HepG2 (cell line): ENCODE measurements around the gene SCRT2. TPM values are rescaled to one million over a fixed set of nuclear protein-coding genes. Genes with fewer than 3 reads are reported as not detected.

Experiments
- CCDC6 ChIP-seq: sonication (generic); formaldehyde crosslinking; IDR thresholded peaks from 2 replicates; pipeline ENCODE4 v1.8.1; 2022; ENCODE audit warnings: mild to moderate bottlenecking, missing genetic modification reagents, moderate library complexity
- ESRRA ChIP-seq: sonication (generic); formaldehyde crosslinking; IDR thresholded peaks from 2 replicates; pipeline ENCODE4 v1.5.1; 2020; ENCODE audit warnings: mild to moderate bottlenecking, low read depth, missing genetic modification reagents
- GABPB1 ChIP-seq: IDR thresholded peaks from 2 replicates; pipeline ENCODE4 v1.6.1; 2016; ENCODE audit warnings: mild to moderate bottlenecking, missing genetic modification reagents, moderate library complexity, missing compliant biosample characterization
- HNF4G ChIP-seq, 2 experiments: sonication (generic) in 1 of 2; formaldehyde crosslinking in 1 of 2; IDR thresholded peaks; 2 replicates each; pipeline versions ENCODE4 v1.4.0 to v1.6.1; 2011 to 2020; ENCODE audit warnings: borderline replicate concordance in 2 of 2, low read depth in 2 of 2, mild to moderate bottlenecking in 2 of 2, low read length in 1 of 2, missing genetic modification reagents in 1 of 2, moderate library complexity in 1 of 2
- JDP2 ChIP-seq: sonication (generic); formaldehyde crosslinking; IDR thresholded peaks from 2 replicates; pipeline ENCODE4 v1.8.1; 2022; ENCODE audit warnings: missing genetic modification reagents, borderline replicate concordance
- MTF2 ChIP-seq: sonication (generic); formaldehyde crosslinking; IDR thresholded peaks from 2 replicates; pipeline ENCODE4 v1.5.0; 2020; ENCODE audit warnings: missing genetic modification reagents, borderline replicate concordance
- PRMT3 ChIP-seq: sonication (generic); formaldehyde crosslinking; IDR thresholded peaks from 2 replicates; pipeline ENCODE4 v1.8.1; 2022; ENCODE audit warnings: low read depth, mild to moderate bottlenecking, moderate library complexity, missing genetic modification reagents, borderline replicate concordance
- PTBP1 ChIP-seq: fragments of 200-400 bp; formaldehyde crosslinking; IDR thresholded peaks from 2 replicates; pipeline ENCODE4 v1.6.1; 2018; ENCODE audit warnings: low read length, low read depth; ENCODE audit not compliant: poor library complexity, severe bottlenecking
- REPIN1 ChIP-seq: sonication (generic); formaldehyde crosslinking; IDR thresholded peaks from 2 replicates; pipeline ENCODE4 v1.8.0; 2022; ENCODE audit warnings: missing genetic modification reagents, low read depth, mild to moderate bottlenecking, borderline replicate concordance
- SIN3B ChIP-seq: fragments of 150-350 bp; IDR thresholded peaks from 2 replicates; pipeline ENCODE4 v1.6.1; 2014; ENCODE audit warnings: low read length
- SKIL ChIP-seq: sonication (generic); formaldehyde crosslinking; IDR thresholded peaks from 2 replicates; pipeline ENCODE4 v1.8.0; 2022; ENCODE audit warnings: missing genetic modification reagents, mild to moderate bottlenecking, moderate library complexity, borderline replicate concordance
- TFAP4 ChIP-seq: sonication (generic); IDR thresholded peaks from 2 replicates; pipeline ENCODE4 v1.6.1; 2016; ENCODE audit warnings: low read depth, borderline replicate concordance
- XBP1 ChIP-seq: sonication (generic); formaldehyde crosslinking; IDR thresholded peaks from 2 replicates; pipeline ENCODE4 v1.5.0; 2020; ENCODE audit warnings: missing genetic modification reagents
- ZBTB14 ChIP-seq: sonication (generic); formaldehyde crosslinking; IDR thresholded peaks from 2 replicates; pipeline ENCODE4 v1.4.0; 2020; ENCODE audit warnings: missing genetic modification reagents
- ZBTB38 ChIP-seq: sonication (generic); formaldehyde crosslinking; IDR thresholded peaks from 2 replicates; pipeline ENCODE4 v1.5.1; 2020; ENCODE audit warnings: mild to moderate bottlenecking, missing genetic modification reagents
- ZNF101 ChIP-seq: sonication (generic); formaldehyde crosslinking; IDR thresholded peaks from 2 replicates; pipeline ENCODE4 v1.4.0; 2020; ENCODE audit warnings: mild to moderate bottlenecking, low read depth, missing genetic modification reagents, borderline replicate concordance
- ZNF263 ChIP-seq: sonication (generic); formaldehyde crosslinking; IDR thresholded peaks from 2 replicates; pipeline ENCODE4 v1.4.0; 2020; ENCODE audit warnings: missing genetic modification reagents
- ZNF282 ChIP-seq: fragments of 450-650 bp; IDR thresholded peaks from 2 replicates; pipeline ENCODE4 v1.6.1; 2018; ENCODE audit not compliant: partially characterized antibody
- ZNF550 ChIP-seq: sonication (generic); formaldehyde crosslinking; IDR thresholded peaks from 2 replicates; pipeline ENCODE4 v1.4.0; 2020; ENCODE audit warnings: mild to moderate bottlenecking, missing genetic modification reagents, borderline replicate concordance
- ZNF552 ChIP-seq: sonication (generic); formaldehyde crosslinking; IDR thresholded peaks from 2 replicates; pipeline ENCODE4 v1.9.0; 2022; ENCODE audit warnings: missing genetic modification reagents, mild to moderate bottlenecking, borderline replicate concordance
- ZNF703 ChIP-seq: sonication (generic); formaldehyde crosslinking; IDR thresholded peaks from 2 replicates; pipeline ENCODE4 v1.5.1; 2020; ENCODE audit warnings: missing genetic modification reagents, mild to moderate bottlenecking, moderate library complexity, borderline replicate concordance
- ZNF747 ChIP-seq: sonication (generic); formaldehyde crosslinking; IDR thresholded peaks from 2 replicates; pipeline ENCODE4 v1.8.1; 2023; ENCODE audit warnings: missing genetic modification reagents, mild to moderate bottlenecking, borderline replicate concordance
- ZNF766 ChIP-seq: sonication (generic); formaldehyde crosslinking; IDR thresholded peaks from 2 replicates; pipeline ENCODE4 v1.5.0; 2020; ENCODE audit warnings: missing genetic modification reagents, borderline replicate concordance
- ZNF776 ChIP-seq: sonication (generic); formaldehyde crosslinking; IDR thresholded peaks from 2 replicates; pipeline ENCODE4 v1.4.0; 2020; ENCODE audit warnings: mild to moderate bottlenecking, missing genetic modification reagents
- polyA plus RNA-seq, 8 experiments: library from polyadenylated mRNA; depleted of rRNA in 3 of 8; stranded (reverse) in 7 of 8; unstranded in 1 of 8; fragments of >200 nt; fragmentation: Illumina TruSeq in 4 of 8; extraction: Trizol in 4 of 8; gene quantifications; 2 replicates each; pipeline versions ENCODE4 v1.2.1 to v1.2.3, GENCODE V29; 2011 to 2016; ENCODE audit warnings: low read depth in 4 of 8, missing spikeins in 1 of 8, mixed read lengths in 1 of 8; ENCODE audit not compliant: insufficient read depth in 1 of 8
- total RNA-seq, 5 experiments: library from RNA; depleted of rRNA; stranded (reverse); fragments of >200 nt; fragmentation: Illumina TruSeq; extraction: Trizol; gene quantifications; 2 replicates each; pipeline ENCODE4 v1.2.3, GENCODE V29; 2016; ENCODE audit warnings: low read depth in 1 of 5

SCRT2 gene
- total and polyA plus RNA-seq, 2 of the 13 experiments (the other 11 are each of a cell fraction or from before 2014, with no cell fraction given): not detected

- TF ChIP-seq ZBTB38 (CRISPR knock-in tag): peak; percentile 94
- TF ChIP-seq ZNF101 (CRISPR knock-in tag): no peak; the same call in 1 of the 2 replicates
- TF ChIP-seq ZNF703 (CRISPR knock-in tag): 0 out of 2 replicates have a peak, but pooled peaks have one; percentile 63
- peak; percentile 40; the same call in 1 of the 2 replicates for TF ChIP-seq ZNF747
- peak; percentile 36 for TF ChIP-seq PTBP1
- peak; percentile 95; the same call in 1 of the 2 replicates for TF ChIP-seq MTF2 (CRISPR knock-in tag)
- TF ChIP-seq JDP2 (CRISPR knock-in tag): peak; percentile 94; the same call in 1 of the 2 replicates
- no peak for TF ChIP-seq ZNF550 (CRISPR knock-in tag)
- TF ChIP-seq SIN3B: peak; percentile 53; the same call in 1 of the 2 replicates
- TF ChIP-seq ZNF282: no peak
- TF ChIP-seq ZNF552 (CRISPR knock-in tag): 0 out of 2 replicates have a peak, but pooled peaks have one; percentile 51
- peak; percentile 59; the same call in 1 of the 2 replicates for TF ChIP-seq GABPB1
- TF ChIP-seq ZNF766 (CRISPR knock-in tag): peak; percentile 100
- 0 out of 2 replicates have a peak, but pooled peaks have one; percentile 35 for TF ChIP-seq TFAP4
- TF ChIP-seq XBP1: peak; percentile 48; the same call in 1 of the 2 replicates
- TF ChIP-seq HNF4G (IDR thresholded peaks at IDR 0.05; ENCODE audit: borderline replicate concordance, low read depth, low read length): no peak
- TF ChIP-seq HNF4G (CRISPR knock-in tag; IDR thresholded peaks at IDR 0.05; ENCODE audit: borderline replicate concordance, low read depth): peak; percentile 91
- TF ChIP-seq PRMT3: peak; percentile 100
- TF ChIP-seq REPIN1 (CRISPR knock-in tag): peak; percentile 72; the same call in 1 of the 2 replicates
- TF ChIP-seq ZNF263: peak; percentile 79; the same call in 1 of the 2 replicates
- TF ChIP-seq SKIL (CRISPR knock-in tag): 0 out of 2 replicates have a peak, but pooled peaks have one; percentile 31
- TF ChIP-seq ESRRA: peak; percentile 91
- TF ChIP-seq CCDC6 (CRISPR knock-in tag): peak; percentile 100
- peak; percentile 98 for TF ChIP-seq ZNF776 (CRISPR knock-in tag)
- TF ChIP-seq ZBTB14: peak; percentile 83
These were observed at the start of gene SCRT2 (continued) for GRCh38 chr20:675453-676314.
